HEK293 (cell line): ENCODE measurements around the gene HDAC1.

Experiments used
- EGR2 ChIP-seq: fragments of 450-650 bp; formaldehyde crosslinking; IDR thresholded peaks from 2 replicates; pipeline ENCODE4 v1.5.1; 2016; ENCODE audit warnings: low read depth, missing biosample characterization, missing genetic modification characterization
- ELK4 ChIP-seq: IDR thresholded peaks from 2 replicates; pipeline ENCODE4 v1.6.1; 2011; ENCODE audit warnings: mild to moderate bottlenecking, low read depth, low read length, borderline replicate concordance
- IKZF3 ChIP-seq: fragments of 450-650 bp; IDR thresholded peaks from 2 replicates; pipeline ENCODE4 v1.5.0; 2018; ENCODE audit warnings: missing biosample characterization, mild to moderate bottlenecking, missing genetic modification characterization, moderate library complexity
- KLF10 ChIP-seq: fragments of 450-650 bp; IDR thresholded peaks from 2 replicates; pipeline ENCODE4 v1.5.1; 2018; ENCODE audit warnings: missing biosample characterization, mild to moderate bottlenecking, missing genetic modification characterization
- MZF1 ChIP-seq: fragments of 450-650 bp; formaldehyde crosslinking; IDR thresholded peaks from 2 replicates; pipeline ENCODE4 v1.5.1; 2017; ENCODE audit warnings: missing biosample characterization, missing genetic modification characterization, borderline replicate concordance
- SALL2 ChIP-seq: fragments of 450-650 bp; formaldehyde crosslinking; IDR thresholded peaks from 2 replicates; pipeline ENCODE4 v1.5.0; 2017; ENCODE audit warnings: missing biosample characterization, mild to moderate bottlenecking, missing genetic modification characterization, borderline replicate concordance
- SP2 ChIP-seq: fragments of 450-650 bp; formaldehyde crosslinking; IDR thresholded peaks from 2 replicates; pipeline ENCODE4 v1.5.1; 2016; ENCODE audit warnings: missing biosample characterization, missing genetic modification characterization
- ZBTB21 ChIP-seq: fragments of 450-650 bp; formaldehyde crosslinking; IDR thresholded peaks from 2 replicates; pipeline ENCODE4 v1.5.1; 2017; ENCODE audit warnings: missing biosample characterization, missing genetic modification characterization
- ZIC2 ChIP-seq: fragments of 450-650 bp; formaldehyde crosslinking; IDR thresholded peaks from 2 replicates; pipeline ENCODE4 v1.5.1; 2016; ENCODE audit warnings: missing biosample characterization, missing genetic modification characterization
- ZNF112 ChIP-seq: fragments of 450-650 bp; formaldehyde crosslinking; IDR thresholded peaks from 2 replicates; pipeline ENCODE4 v1.5.0; 2017; ENCODE audit warnings: missing biosample characterization, missing genetic modification characterization
- ZNF223 ChIP-seq: fragments of 450-650 bp; formaldehyde crosslinking; IDR thresholded peaks from 2 replicates; pipeline ENCODE4 v1.5.1; 2016; ENCODE audit warnings: missing biosample characterization, missing genetic modification characterization
- ZNF311 ChIP-seq: fragments of 450-650 bp; formaldehyde crosslinking; IDR thresholded peaks from 2 replicates; pipeline ENCODE4 v1.5.1; 2017; ENCODE audit warnings: missing biosample characterization, missing genetic modification characterization, borderline replicate concordance
- ZNF341 ChIP-seq: fragments of 450-650 bp; formaldehyde crosslinking; IDR thresholded peaks from 2 replicates; pipeline ENCODE4; 2016; ENCODE audit warnings: low read depth, missing biosample characterization, missing genetic modification characterization
- ZNF433 ChIP-seq: fragments of 450-650 bp; formaldehyde crosslinking; IDR thresholded peaks from 2 replicates; pipeline ENCODE4 v1.5.1; 2016; ENCODE audit warnings: missing biosample characterization, missing genetic modification characterization, low read depth
- ZNF501 ChIP-seq: fragments of 450-650 bp; formaldehyde crosslinking; IDR thresholded peaks from 2 replicates; pipeline ENCODE4 v1.5.1; 2016; ENCODE audit warnings: missing biosample characterization, missing genetic modification characterization
- ZNF510 ChIP-seq: fragments of 450-650 bp; formaldehyde crosslinking; IDR thresholded peaks from 2 replicates; pipeline ENCODE4 v1.5.1; 2018; ENCODE audit warnings: mild to moderate bottlenecking, missing genetic modification characterization, missing biosample characterization; ENCODE audit not compliant: insufficient replicate concordance
- ZNF549 ChIP-seq: fragments of 450-650 bp; IDR thresholded peaks from 2 replicates; pipeline ENCODE4 v1.5.1; 2018; ENCODE audit warnings: missing biosample characterization, missing genetic modification characterization, mild to moderate bottlenecking, inconsistent platforms, moderate library complexity
- ZNF707 ChIP-seq: fragments of 450-650 bp; formaldehyde crosslinking; IDR thresholded peaks from 2 replicates; pipeline ENCODE4 v1.5.1; 2016; ENCODE audit warnings: missing biosample characterization, missing genetic modification characterization
- ZNF768 ChIP-seq: fragments of 450-650 bp; formaldehyde crosslinking; IDR thresholded peaks from 2 replicates; pipeline ENCODE4 v1.5.1; 2018; ENCODE audit warnings: missing biosample characterization, mild to moderate bottlenecking, missing genetic modification characterization
- ZNF791 ChIP-seq: fragments of 450-650 bp; formaldehyde crosslinking; IDR thresholded peaks from 2 replicates; pipeline ENCODE4 v1.5.1; 2016; ENCODE audit warnings: missing biosample characterization, missing genetic modification characterization
- ZNF837 ChIP-seq: fragments of 450-650 bp; formaldehyde crosslinking; IDR thresholded peaks from 2 replicates; pipeline ENCODE4 v1.5.1; 2016; ENCODE audit warnings: missing biosample characterization, missing genetic modification characterization
- ZXDB ChIP-seq: fragments of 450-650 bp; formaldehyde crosslinking; IDR thresholded peaks from 2 replicates; pipeline ENCODE4 v1.5.1; 2016; ENCODE audit warnings: missing biosample characterization, missing genetic modification characterization
- TF ChIP-seq, protein P1 (sequence below): fragments of 450-650 bp; formaldehyde crosslinking; IDR thresholded peaks from 2 replicates; pipeline ENCODE4 v1.5.1; 2016; ENCODE audit warnings: missing biosample characterization, missing genetic modification characterization, low read depth
- TF ChIP-seq, protein P2 (sequence below): fragments of 450-650 bp; formaldehyde crosslinking; IDR thresholded peaks from 2 replicates; pipeline ENCODE4 v1.5.1; 2017; ENCODE audit warnings: missing biosample characterization, missing genetic modification characterization
- TF ChIP-seq, protein P3 (sequence below): fragments of 450-650 bp; formaldehyde crosslinking; IDR thresholded peaks from 2 replicates; pipeline ENCODE4 v1.5.1; 2016; ENCODE audit warnings: missing biosample characterization, missing genetic modification characterization
- TF ChIP-seq, protein P4 (sequence below): fragments of 450-650 bp; formaldehyde crosslinking; IDR thresholded peaks from 2 replicates; pipeline ENCODE4 v1.5.1; 2017; ENCODE audit warnings: missing biosample characterization, missing genetic modification characterization
- TF ChIP-seq, protein P5 (sequence below): fragments of 450-650 bp; formaldehyde crosslinking; IDR thresholded peaks from 2 replicates; pipeline ENCODE4 v1.5.1; 2016; ENCODE audit warnings: missing biosample characterization, missing genetic modification characterization, low read depth

HDAC1 gene

DNA sequence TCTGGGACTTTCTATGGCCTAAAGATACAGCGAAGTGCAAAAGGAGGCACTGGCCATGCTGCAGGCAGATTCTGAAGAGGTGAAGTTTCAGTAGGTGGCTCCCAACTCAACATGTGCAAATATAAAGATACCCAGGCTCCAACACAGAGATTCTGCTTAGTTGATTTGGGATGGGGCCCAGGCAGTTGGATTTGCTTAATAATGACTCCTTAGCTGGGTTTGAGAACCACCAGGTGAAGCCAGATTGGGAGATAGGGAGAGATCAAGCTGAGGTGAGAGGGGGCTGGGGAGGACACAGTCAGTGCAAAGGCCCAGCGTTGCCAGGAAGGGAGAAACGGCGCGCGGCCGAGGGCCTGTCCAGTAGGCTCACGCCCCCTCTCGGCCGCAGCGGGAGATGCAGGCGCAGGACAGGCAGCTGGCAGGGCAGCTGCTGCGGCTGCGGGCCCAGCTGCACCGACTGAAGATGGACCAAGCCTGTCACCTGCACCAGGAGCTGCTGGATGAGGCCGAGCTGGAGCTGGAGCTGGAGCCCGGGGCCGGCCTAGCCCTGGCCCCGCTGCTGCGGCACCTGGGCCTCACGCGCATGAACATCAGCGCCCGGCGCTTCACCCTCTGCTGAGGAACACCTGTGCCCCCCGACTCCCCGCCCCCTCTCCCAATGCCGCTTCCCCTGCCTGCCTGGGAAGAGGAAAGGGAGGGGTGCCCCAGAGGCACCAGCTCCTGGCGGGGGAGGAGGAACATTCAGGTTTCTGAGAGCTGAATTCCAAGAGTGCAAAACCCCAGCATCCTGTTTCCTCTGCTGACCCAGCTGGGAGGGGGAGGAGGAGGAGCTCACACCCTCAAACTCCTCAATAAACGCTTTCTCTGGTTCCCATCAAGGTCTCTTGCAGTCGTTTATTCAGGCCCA, 43.6 kb upstream of the HDAC1 start (continued):
- TF ChIP-seq, protein P1, sequence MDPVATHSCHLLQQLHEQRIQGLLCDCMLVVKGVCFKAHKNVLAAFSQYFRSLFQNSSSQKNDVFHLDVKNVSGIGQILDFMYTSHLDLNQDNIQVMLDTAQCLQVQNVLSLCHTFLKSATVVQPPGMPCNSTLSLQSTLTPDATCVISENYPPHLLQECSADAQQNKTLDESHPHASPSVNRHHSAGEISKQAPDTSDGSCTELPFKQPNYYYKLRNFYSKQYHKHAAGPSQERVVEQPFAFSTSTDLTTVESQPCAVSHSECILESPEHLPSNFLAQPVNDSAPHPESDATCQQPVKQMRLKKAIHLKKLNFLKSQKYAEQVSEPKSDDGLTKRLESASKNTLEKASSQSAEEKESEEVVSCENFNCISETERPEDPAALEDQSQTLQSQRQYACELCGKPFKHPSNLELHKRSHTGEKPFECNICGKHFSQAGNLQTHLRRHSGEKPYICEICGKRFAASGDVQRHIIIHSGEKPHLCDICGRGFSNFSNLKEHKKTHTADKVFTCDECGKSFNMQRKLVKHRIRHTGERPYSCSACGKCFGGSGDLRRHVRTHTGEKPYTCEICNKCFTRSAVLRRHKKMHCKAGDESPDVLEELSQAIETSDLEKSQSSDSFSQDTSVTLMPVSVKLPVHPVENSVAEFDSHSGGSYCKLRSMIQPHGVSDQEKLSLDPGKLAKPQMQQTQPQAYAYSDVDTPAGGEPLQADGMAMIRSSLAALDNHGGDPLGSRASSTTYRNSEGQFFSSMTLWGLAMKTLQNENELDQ (tag by site-specific recombination), result no peak
- TF ChIP-seq ZNF707 (no peak), ZNF837 (tag by site-specific recombination) (no peak), ELK4 (no peak), ZNF341 (tag by site-specific recombination) (no peak), ZNF791 (tag by site-specific recombination) (no peak), EGR2 (tag by site-specific recombination) (no peak), IKZF3 (tag by site-specific recombination) (no peak), MZF1 (no peak), ZNF768 (tag by site-specific recombination) (no peak), ZNF510 (no peak), ZNF501 (0 out of 2 replicates have a peak, but pooled peaks have one; percentile 32), ZNF223 (no peak), ZXDB (no peak), ZNF112 (tag by site-specific recombination) (no peak), ZBTB21 (tag by site-specific recombination) (no peak), ZIC2 (no peak), ZNF311 (tag by site-specific recombination) (no peak), KLF10 (tag by site-specific recombination) (no peak), ZNF433 (tag by site-specific recombination) (no peak), ZNF549 (tag by site-specific recombination) (no peak), SP2 (peak; percentile 44), SALL2 (tag by site-specific recombination) (no peak)
- TF ChIP-seq, protein P2, sequence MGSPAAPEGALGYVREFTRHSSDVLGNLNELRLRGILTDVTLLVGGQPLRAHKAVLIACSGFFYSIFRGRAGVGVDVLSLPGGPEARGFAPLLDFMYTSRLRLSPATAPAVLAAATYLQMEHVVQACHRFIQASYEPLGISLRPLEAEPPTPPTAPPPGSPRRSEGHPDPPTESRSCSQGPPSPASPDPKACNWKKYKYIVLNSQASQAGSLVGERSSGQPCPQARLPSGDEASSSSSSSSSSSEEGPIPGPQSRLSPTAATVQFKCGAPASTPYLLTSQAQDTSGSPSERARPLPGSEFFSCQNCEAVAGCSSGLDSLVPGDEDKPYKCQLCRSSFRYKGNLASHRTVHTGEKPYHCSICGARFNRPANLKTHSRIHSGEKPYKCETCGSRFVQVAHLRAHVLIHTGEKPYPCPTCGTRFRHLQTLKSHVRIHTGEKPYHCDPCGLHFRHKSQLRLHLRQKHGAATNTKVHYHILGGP (tag by site-specific recombination), result no peak
- TF ChIP-seq, protein P3, sequence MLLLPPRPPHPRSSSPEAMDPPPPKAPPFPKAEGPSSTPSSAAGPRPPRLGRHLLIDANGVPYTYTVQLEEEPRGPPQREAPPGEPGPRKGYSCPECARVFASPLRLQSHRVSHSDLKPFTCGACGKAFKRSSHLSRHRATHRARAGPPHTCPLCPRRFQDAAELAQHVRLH, result peak; percentile 79
- TF ChIP-seq, protein P4, sequence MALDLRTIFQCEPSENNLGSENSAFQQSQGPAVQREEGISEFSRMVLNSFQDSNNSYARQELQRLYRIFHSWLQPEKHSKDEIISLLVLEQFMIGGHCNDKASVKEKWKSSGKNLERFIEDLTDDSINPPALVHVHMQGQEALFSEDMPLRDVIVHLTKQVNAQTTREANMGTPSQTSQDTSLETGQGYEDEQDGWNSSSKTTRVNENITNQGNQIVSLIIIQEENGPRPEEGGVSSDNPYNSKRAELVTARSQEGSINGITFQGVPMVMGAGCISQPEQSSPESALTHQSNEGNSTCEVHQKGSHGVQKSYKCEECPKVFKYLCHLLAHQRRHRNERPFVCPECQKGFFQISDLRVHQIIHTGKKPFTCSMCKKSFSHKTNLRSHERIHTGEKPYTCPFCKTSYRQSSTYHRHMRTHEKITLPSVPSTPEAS, result no peak
- TF ChIP-seq, protein P5, sequence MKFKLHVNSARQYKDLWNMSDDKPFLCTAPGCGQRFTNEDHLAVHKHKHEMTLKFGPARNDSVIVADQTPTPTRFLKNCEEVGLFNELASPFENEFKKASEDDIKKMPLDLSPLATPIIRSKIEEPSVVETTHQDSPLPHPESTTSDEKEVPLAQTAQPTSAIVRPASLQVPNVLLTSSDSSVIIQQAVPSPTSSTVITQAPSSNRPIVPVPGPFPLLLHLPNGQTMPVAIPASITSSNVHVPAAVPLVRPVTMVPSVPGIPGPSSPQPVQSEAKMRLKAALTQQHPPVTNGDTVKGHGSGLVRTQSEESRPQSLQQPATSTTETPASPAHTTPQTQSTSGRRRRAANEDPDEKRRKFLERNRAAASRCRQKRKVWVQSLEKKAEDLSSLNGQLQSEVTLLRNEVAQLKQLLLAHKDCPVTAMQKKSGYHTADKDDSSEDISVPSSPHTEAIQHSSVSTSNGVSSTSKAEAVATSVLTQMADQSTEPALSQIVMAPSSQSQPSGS (tag by site-specific recombination), result no peak
